Measurements from ENCODE around the gene CSNK1A1.
"Not testable (repeated sequence)": the region's sequence is repeated elsewhere in the genome, so short reads cannot be mapped to it uniquely, and the experiment has no call there.

The CSNK1A1 gene

GRCh38 chr5:149551227-149552037 lies at the start of gene CSNK1A1:
Gene CSNK1A1 (minus strand): TSS chr5:149551439. CDS start chr5:149550964, 475 bp downstream.
- peak; percentile 100 for DNase-seq

- DNase-seq: no peak
Measured at GRCh38 chr5:149600932-149601331, 49.7 kb upstream of the CSNK1A1 start.

GRCh38 chr5:149599375-149599774 lies 48.1 kb upstream of the CSNK1A1 start:
- DNase-seq: no peak

- no peak for DNase-seq
Measured at GRCh38 chr5:149598966-149599365, 47.7 kb upstream of the CSNK1A1 start.

- not testable (repeated sequence) for DNase-seq
Measured at GRCh38 chr5:149598234-149598633, 47.0 kb upstream of the CSNK1A1 start.

GRCh38 chr5:149597618-149598017 lies 46.4 kb upstream of the CSNK1A1 start:
- no peak for DNase-seq

- DNase-seq: no peak
Measured at GRCh38 chr5:149596712-149597111, 45.5 kb upstream of the CSNK1A1 start.

- not testable (repeated sequence) for DNase-seq
Measured at GRCh38 chr5:149595105-149595504, 43.9 kb upstream of the CSNK1A1 start.

GRCh38 chr5:149594206-149594895 lies 43.1 kb upstream of the CSNK1A1 start:
- DNase-seq: no peak

- DNase-seq: no peak
Measured at GRCh38 chr5:149593370-149593769, 42.1 kb upstream of the CSNK1A1 start.

GRCh38 chr5:149588936-149589335 lies 37.7 kb upstream of the CSNK1A1 start:
- no peak for DNase-seq

- no peak for DNase-seq
Measured at GRCh38 chr5:149586708-149587318, 35.6 kb upstream of the CSNK1A1 start.

- no peak for DNase-seq
Measured at GRCh38 chr5:149585910-149586309, 34.7 kb upstream of the CSNK1A1 start.

GRCh38 chr5:149584121-149584520 lies 32.9 kb upstream of the CSNK1A1 start:
- DNase-seq: no peak

GRCh38 chr5:149583394-149583793 lies 32.2 kb upstream of the CSNK1A1 start:
- no peak for DNase-seq

GRCh38 chr5:149581931-149582768 lies 30.9 kb upstream of the CSNK1A1 start:
- no peak for DNase-seq

- DNase-seq: peak; percentile 76
Measured at GRCh38 chr5:149581192-149581861, 30.1 kb upstream of the CSNK1A1 start, which contains the start of gene ARHGEF37. Gene ARHGEF37 (plus strand): TSS chr5:149581498. CDS start chr5:149597770, 16,272 bp downstream.

GRCh38 chr5:149580808-149581191 lies 29.6 kb upstream of the CSNK1A1 start:
- DNase-seq: no peak

- no peak for DNase-seq
Measured at GRCh38 chr5:149578896-149579295, 27.7 kb upstream of the CSNK1A1 start.

- DNase-seq: no peak
Measured at GRCh38 chr5:149576021-149576420, 24.8 kb upstream of the CSNK1A1 start.

GRCh38 chr5:149575131-149575530 lies 23.9 kb upstream of the CSNK1A1 start:
- DNase-seq: no peak

GRCh38 chr5:149572576-149573231 lies 21.5 kb upstream of the CSNK1A1 start:
- no peak for DNase-seq
